A549 (cell line): Measurements from ENCODE around the gene GPS1. TPM values are rescaled to one million over a fixed set of nuclear protein-coding genes. Genes with fewer than 3 reads are reported as not detected.

ENCODE experiments used
- BHLHE40 ChIP-seq: IDR thresholded peaks from 2 replicates; pipeline ENCODE4 v1.6.1; 2012; ENCODE audit warnings: low read depth, low read length, inconsistent platforms
- CBX2 ChIP-seq: fragments of 200-600 bp; sonication (generic); IDR thresholded peaks from 2 replicates; pipeline ENCODE4 v1.6.1; 2016; ENCODE audit warnings: low read depth, mild to moderate bottlenecking, borderline replicate concordance
- CEBPB ChIP-seq, 2 experiments: fragments of >200 bp in 1 of 2; sonication (Bioruptor Twin) in 1 of 2; formaldehyde crosslinking in 1 of 2; IDR thresholded peaks; 2 replicates each; pipeline ENCODE4 v1.6.1; 2012 to 2016
- CHD2 ChIP-seq: fragments of 150-350 bp; IDR thresholded peaks from 2 replicates; pipeline ENCODE4 v1.6.1; 2014; ENCODE audit warnings: low read length; ENCODE audit not compliant: partially characterized antibody
- CHD4 ChIP-seq: fragments of 200-600 bp; sonication (generic); IDR thresholded peaks from 2 replicates; pipeline ENCODE4 v1.6.1; 2016; ENCODE audit warnings: antibody characterized with exemption, mild to moderate bottlenecking, borderline replicate concordance
- E2F6 ChIP-seq: IDR thresholded peaks from 2 replicates; pipeline ENCODE4 v1.6.1; 2012; ENCODE audit warnings: low read depth, borderline replicate concordance
- EHMT2 ChIP-seq: fragments of 200-600 bp; sonication (generic); IDR thresholded peaks from 2 replicates; pipeline ENCODE4 v1.6.1; 2016; ENCODE audit warnings: antibody characterized with exemption, low read depth, mild to moderate bottlenecking, moderate library complexity
- EP300 ChIP-seq, 2 experiments: fragments of >200 bp; sonication (Bioruptor Twin); formaldehyde crosslinking; IDR thresholded peaks; 2 replicates in 1 of 2; 3 replicates in 1 of 2; pipeline ENCODE4 v1.6.1; 2016 to 2017
- ESRRA ChIP-seq: fragments of 150-350 bp; IDR thresholded peaks from 2 replicates; pipeline ENCODE4 v1.6.1; 2014; ENCODE audit warnings: mild to moderate bottlenecking, low read length, borderline replicate concordance
- FOSB ChIP-seq: fragments of 250-450 bp; sonication (Bioruptor Pico); IDR thresholded peaks from 2 replicates; pipeline ENCODE4 v1.5.0; 2020; ENCODE audit warnings: mild to moderate bottlenecking, moderate library complexity
- FOSL2 ChIP-seq, 2 experiments: fragments of 450-650 bp in 1 of 2; fragments of >200 bp in 1 of 2; sonication (Bioruptor Twin) in 1 of 2; formaldehyde crosslinking; IDR thresholded peaks; 2 replicates each; pipeline versions ENCODE4 v1.5.0 to v1.6.1; 2016 to 2020; ENCODE audit warnings: mild to moderate bottlenecking in 1 of 2, moderate library complexity in 1 of 2
- FOXS1 ChIP-seq: fragments of 250-450 bp; sonication (Bioruptor Pico); IDR thresholded peaks from 2 replicates; pipeline ENCODE4 v1.5.0; 2020; ENCODE audit warnings: mild to moderate bottlenecking, moderate library complexity
- HES2 ChIP-seq: fragments of >200 bp; sonication (Bioruptor Twin); formaldehyde crosslinking; IDR thresholded peaks from 2 replicates; pipeline ENCODE4 v1.6.1; 2016
- HEYL ChIP-seq: fragments of 250-450 bp; sonication (Bioruptor Pico); IDR thresholded peaks from 2 replicates; pipeline ENCODE4 v1.8.0; 2021; ENCODE audit warnings: mild to moderate bottlenecking, moderate library complexity
- HMGXB4 ChIP-seq: fragments of 250-450 bp; sonication (Bioruptor Pico); IDR thresholded peaks from 2 replicates; pipeline ENCODE4 v1.5.0; 2021; ENCODE audit warnings: mild to moderate bottlenecking, moderate library complexity, borderline replicate concordance
- JUN ChIP-seq, 2 experiments: fragments of >200 bp; sonication (Bioruptor Twin); formaldehyde crosslinking; IDR thresholded peaks; 2 replicates in 1 of 2; 3 replicates in 1 of 2; pipeline ENCODE4 v1.6.1; 2016 to 2017
- JUNB ChIP-seq: fragments of >200 bp; sonication (Bioruptor Twin); formaldehyde crosslinking; IDR thresholded peaks from 2 replicates; pipeline ENCODE4 v1.6.1; 2016
- KDM1A ChIP-seq: fragments of 200-600 bp; sonication (generic); IDR thresholded peaks from 2 replicates; pipeline ENCODE4 v1.6.1; 2016; ENCODE audit warnings: low read depth, mild to moderate bottlenecking
- KDM5A ChIP-seq: fragments of 200-600 bp; sonication (generic); IDR thresholded peaks from 2 replicates; pipeline ENCODE4 v1.6.1; 2016; ENCODE audit warnings: antibody characterized with exemption, mild to moderate bottlenecking
- MAFK ChIP-seq: fragments of 450-650 bp; IDR thresholded peaks from 2 replicates; pipeline ENCODE4 v1.6.1; 2014; ENCODE audit not compliant: partially characterized antibody
- MAX ChIP-seq: IDR thresholded peaks from 2 replicates; pipeline ENCODE4 v1.6.1; 2012
- NPAS2 ChIP-seq: fragments of 250-450 bp; sonication (Bioruptor Pico); IDR thresholded peaks from 2 replicates; pipeline ENCODE4 v1.8.0; 2022; ENCODE audit warnings: mild to moderate bottlenecking, moderate library complexity, borderline replicate concordance
- PBX3 ChIP-seq: IDR thresholded peaks from 2 replicates; pipeline ENCODE4 v1.6.1; 2012
- POLR2A ChIP-seq: IDR thresholded peaks from 2 replicates; pipeline ENCODE4 v1.6.1; 2012; ENCODE audit warnings: mild to moderate bottlenecking, low read length
- POLR2AphosphoS2 ChIP-seq: conservative IDR thresholded peaks from 2 replicates; pipeline ENCODE4 v1.6.1; 2012; ENCODE audit warnings: low read length, improper control_type of control experiment, inconsistent platforms
- RARB ChIP-seq: fragments of 250-450 bp; sonication (Bioruptor Pico); IDR thresholded peaks from 2 replicates; pipeline ENCODE4 v1.8.0; 2021; ENCODE audit warnings: mild to moderate bottlenecking, moderate library complexity
- RFX5 ChIP-seq: fragments of 450-650 bp; IDR thresholded peaks from 2 replicates; pipeline ENCODE4 v1.7.1; 2014; ENCODE audit warnings: antibody characterized with exemption, mild to moderate bottlenecking, moderate library complexity
- RNF2 ChIP-seq: fragments of 200-600 bp; sonication (generic); IDR thresholded peaks from 2 replicates; pipeline ENCODE4 v1.6.1; 2016; ENCODE audit warnings: low read depth, mild to moderate bottlenecking, antibody characterized with exemption, moderate library complexity, borderline replicate concordance
- SREBF2 ChIP-seq: fragments of 450-650 bp; IDR thresholded peaks from 2 replicates; pipeline ENCODE4 v1.6.1; 2014; ENCODE audit warnings: mild to moderate bottlenecking, moderate library complexity
- TP53 ChIP-seq: fragments of 250-450 bp; sonication (Bioruptor Pico); IDR thresholded peaks from 2 replicates; pipeline ENCODE4 v1.5.0; 2021; ENCODE audit warnings: mild to moderate bottlenecking, moderate library complexity
- ZSCAN20 ChIP-seq: fragments of 250-450 bp; sonication (Bioruptor Pico); IDR thresholded peaks from 2 replicates; pipeline ENCODE4 v1.8.0; 2022; ENCODE audit warnings: mild to moderate bottlenecking, moderate library complexity
- polyA plus RNA-seq, 4 experiments: library from polyadenylated mRNA; depleted of rRNA in 3 of 4; stranded (reverse); fragments of >200 nt; fragmentation: RNase III in 1 of 4; extraction: RNeasy Plus Mini Kit Qiagen cat#74134 plus additional on column Dnase treatment in 1 of 4; gene quantifications; 2 replicates in 3 of 4; 3 replicates in 1 of 4; pipeline ENCODE4 v1.2.3, GENCODE V29; 2011 to 2017
- TF ChIP-seq, protein P1 (sequence below): fragments of 250-450 bp; sonication (Bioruptor Pico); IDR thresholded peaks from 2 replicates; pipeline ENCODE4 v1.5.0; 2020; ENCODE audit warnings: low read depth, mild to moderate bottlenecking, moderate library complexity
- TF ChIP-seq, protein P2 (sequence below): fragments of >200 bp; sonication (Bioruptor Twin); formaldehyde crosslinking; IDR thresholded peaks from 3 replicates; pipeline ENCODE4 v1.6.1; 2016
- TF ChIP-seq, protein P3 (sequence below): fragments of >200 bp; sonication (Bioruptor Twin); formaldehyde crosslinking; IDR thresholded peaks from 3 replicates; pipeline ENCODE4 v1.5.1; 2016

GPS1 gene
- polyA plus RNA-seq, 2 of the 4 experiments (the other 2 are of a cell fraction): 89.4 to 126 TPM

DNA sequence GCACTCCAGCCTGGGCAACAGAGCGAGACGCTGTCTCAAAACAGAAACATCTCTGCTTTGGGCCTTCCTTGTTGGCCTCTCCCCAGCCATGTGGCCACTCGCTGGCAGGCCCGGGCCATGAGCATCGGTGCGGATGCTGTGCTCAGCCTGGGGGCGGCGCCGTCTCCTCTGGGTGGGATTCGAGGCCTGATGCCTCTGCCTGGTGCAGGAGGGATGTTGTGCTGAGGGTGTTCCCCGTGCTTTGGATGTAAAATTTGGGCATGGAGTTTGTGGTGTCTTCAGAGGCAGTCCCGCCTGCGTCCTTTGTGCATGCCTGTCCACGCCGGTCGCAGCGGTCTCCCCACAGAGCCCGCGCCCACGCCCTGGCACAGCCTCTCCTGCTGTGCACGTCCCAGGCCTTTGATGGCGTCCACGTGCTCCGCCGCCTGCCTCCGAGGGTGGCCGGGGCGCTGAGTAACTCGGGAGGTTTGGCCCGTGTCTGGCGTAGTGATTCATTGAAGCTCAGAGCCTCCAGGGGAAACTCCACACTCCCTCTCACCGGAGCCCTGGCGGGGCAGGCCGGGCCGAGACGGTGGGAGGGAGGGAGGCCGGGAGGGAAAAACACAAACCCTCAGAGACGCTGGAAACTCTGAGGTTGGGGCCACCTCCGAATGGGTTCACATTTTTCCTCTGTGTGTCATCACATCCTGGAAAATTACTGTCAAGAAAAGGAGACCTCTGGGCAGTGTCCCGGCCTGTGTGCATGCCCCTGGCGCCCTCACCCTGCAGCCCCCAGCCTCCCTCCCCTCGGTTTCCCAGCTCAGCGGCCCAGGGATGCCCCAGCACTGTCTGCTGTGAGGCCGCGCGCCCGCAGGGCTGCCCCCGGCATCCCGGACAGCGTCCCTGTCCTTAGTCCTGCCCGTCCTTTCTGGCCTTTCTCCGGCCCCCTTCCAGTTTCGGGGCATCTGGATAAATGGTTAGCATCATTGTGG, 48.0 kb upstream of the GPS1 start (continued):
- no peak for TF ChIP-seq POLR2AphosphoS2
- no peak for TF ChIP-seq FOSB (CRISPR knock-in tag)
- peak; percentile 92 for TF ChIP-seq TP53 (CRISPR knock-in tag)
- peak; percentile 12; the same call in 1 of the 2 replicates for TF ChIP-seq RFX5
- TF ChIP-seq POLR2A: no peak
- 0 out of 2 replicates have a peak, but pooled peaks have one; percentile 17 for TF ChIP-seq RARB (CRISPR knock-in tag)
- no peak for TF ChIP-seq CBX2
- TF ChIP-seq SREBF2: no peak
- TF ChIP-seq, protein P1, sequence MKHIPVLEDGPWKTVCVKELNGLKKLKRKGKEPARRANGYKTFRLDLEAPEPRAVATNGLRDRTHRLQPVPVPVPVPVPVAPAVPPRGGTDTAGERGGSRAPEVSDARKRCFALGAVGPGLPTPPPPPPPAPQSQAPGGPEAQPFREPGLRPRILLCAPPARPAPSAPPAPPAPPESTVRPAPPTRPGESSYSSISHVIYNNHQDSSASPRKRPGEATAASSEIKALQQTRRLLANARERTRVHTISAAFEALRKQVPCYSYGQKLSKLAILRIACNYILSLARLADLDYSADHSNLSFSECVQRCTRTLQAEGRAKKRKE (CRISPR knock-in tag): peak; percentile 92
- no peak for TF ChIP-seq HES2
- TF ChIP-seq, protein P2, sequence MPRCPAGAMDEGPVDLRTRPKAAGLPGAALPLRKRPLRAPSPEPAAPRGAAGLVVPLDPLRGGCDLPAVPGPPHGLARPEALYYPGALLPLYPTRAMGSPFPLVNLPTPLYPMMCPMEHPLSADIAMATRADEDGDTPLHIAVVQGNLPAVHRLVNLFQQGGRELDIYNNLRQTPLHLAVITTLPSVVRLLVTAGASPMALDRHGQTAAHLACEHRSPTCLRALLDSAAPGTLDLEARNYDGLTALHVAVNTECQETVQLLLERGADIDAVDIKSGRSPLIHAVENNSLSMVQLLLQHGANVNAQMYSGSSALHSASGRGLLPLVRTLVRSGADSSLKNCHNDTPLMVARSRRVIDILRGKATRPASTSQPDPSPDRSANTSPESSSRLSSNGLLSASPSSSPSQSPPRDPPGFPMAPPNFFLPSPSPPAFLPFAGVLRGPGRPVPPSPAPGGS: no peak; the same call in 2 of the 3 replicates
- peak; percentile 64 to 89; a peak in 4 of 5 replicates for TF ChIP-seq JUN (IDR thresholded peaks at IDR 0.05)
- no peak for TF ChIP-seq MAFK
- TF ChIP-seq KDM1A: no peak
- TF ChIP-seq FOSL2 (IDR thresholded peaks at IDR 0.05): no peak
- peak; percentile 91 for TF ChIP-seq FOSL2 (CRISPR knock-in tag; IDR thresholded peaks at IDR 0.05)
- TF ChIP-seq HEYL (CRISPR knock-in tag): no peak
- TF ChIP-seq HMGXB4 (CRISPR knock-in tag): peak; percentile 76
- TF ChIP-seq NPAS2 (CRISPR knock-in tag): peak; percentile 78
- TF ChIP-seq BHLHE40: peak; percentile 74
- TF ChIP-seq FOXS1: peak; percentile 82
- peak; percentile 55; the same call in 1 of the 2 replicates for TF ChIP-seq JUNB
- TF ChIP-seq RNF2: no peak
- TF ChIP-seq CHD4: no peak
- 0 out of 5 replicates have a peak, but pooled peaks of 1 of the 2 experiments have one; percentile 38 for TF ChIP-seq EP300 (IDR thresholded peaks at IDR 0.05)
- TF ChIP-seq KDM5A: no peak
- no peak for TF ChIP-seq CEBPB (IDR thresholded peaks at IDR 0.05)
- no peak for TF ChIP-seq ESRRA
- TF ChIP-seq MAX: peak; percentile 100
- TF ChIP-seq PBX3: no peak
- no peak for TF ChIP-seq ZSCAN20 (CRISPR knock-in tag)
- peak; percentile 99 for TF ChIP-seq E2F6
- no peak for TF ChIP-seq CHD2
- TF ChIP-seq, protein P3, sequence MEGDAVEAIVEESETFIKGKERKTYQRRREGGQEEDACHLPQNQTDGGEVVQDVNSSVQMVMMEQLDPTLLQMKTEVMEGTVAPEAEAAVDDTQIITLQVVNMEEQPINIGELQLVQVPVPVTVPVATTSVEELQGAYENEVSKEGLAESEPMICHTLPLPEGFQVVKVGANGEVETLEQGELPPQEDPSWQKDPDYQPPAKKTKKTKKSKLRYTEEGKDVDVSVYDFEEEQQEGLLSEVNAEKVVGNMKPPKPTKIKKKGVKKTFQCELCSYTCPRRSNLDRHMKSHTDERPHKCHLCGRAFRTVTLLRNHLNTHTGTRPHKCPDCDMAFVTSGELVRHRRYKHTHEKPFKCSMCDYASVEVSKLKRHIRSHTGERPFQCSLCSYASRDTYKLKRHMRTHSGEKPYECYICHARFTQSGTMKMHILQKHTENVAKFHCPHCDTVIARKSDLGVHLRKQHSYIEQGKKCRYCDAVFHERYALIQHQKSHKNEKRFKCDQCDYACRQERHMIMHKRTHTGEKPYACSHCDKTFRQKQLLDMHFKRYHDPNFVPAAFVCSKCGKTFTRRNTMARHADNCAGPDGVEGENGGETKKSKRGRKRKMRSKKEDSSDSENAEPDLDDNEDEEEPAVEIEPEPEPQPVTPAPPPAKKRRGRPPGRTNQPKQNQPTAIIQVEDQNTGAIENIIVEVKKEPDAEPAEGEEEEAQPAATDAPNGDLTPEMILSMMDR: no peak
- no peak for TF ChIP-seq EHMT2
